Parathyroid adenoma (tissue), 2 donors: ENCODE data around the gene SELENOI.
"Not testable (repeated sequence)": the region's sequence is repeated elsewhere in the genome, so short reads cannot be mapped to it uniquely, and the experiment has no call there.

Experiments used
- H2AFZ ChIP-seq: fragments of 300-600 bp; sonication (generic); one replicate; pipeline ENCODE4 v1.7.0; 2017; ENCODE audit warnings: antibody characterized with exemption, mild to moderate bottlenecking
- H3K27ac ChIP-seq: fragments of 300-600 bp; sonication (generic); one replicate; pipeline ENCODE4 v1.7.0; 2017
- H3K27me3 ChIP-seq: fragments of 300-600 bp; sonication (generic); one replicate; pipeline ENCODE4 v1.7.0; 2017; ENCODE audit warnings: low read length; ENCODE audit not compliant: control insufficient read depth, insufficient read depth
- H3K36me3 ChIP-seq: fragments of 300-600 bp; sonication (generic); one replicate; pipeline ENCODE4 v1.7.0; 2017; ENCODE audit warnings: low read length; ENCODE audit not compliant: control insufficient read depth, insufficient read depth
- H3K4me1 ChIP-seq: fragments of 300-600 bp; sonication (generic); one replicate; pipeline ENCODE4 v1.7.0; 2017; ENCODE audit warnings: control low read depth
- H3K4me2 ChIP-seq: fragments of 300-600 bp; sonication (generic); one replicate; pipeline ENCODE4 v1.7.0; 2017; ENCODE audit warnings: low read length
- H3K4me3 ChIP-seq: fragments of 300-600 bp; sonication (generic); one replicate; pipeline ENCODE4 v1.7.0; 2017; ENCODE audit warnings: low read depth, low read length
- H3K79me2 ChIP-seq: fragments of 300-600 bp; sonication (generic); one replicate; pipeline ENCODE4 v1.7.0; 2017; ENCODE audit warnings: control low read depth
- H3K9ac ChIP-seq: fragments of 300-600 bp; sonication (generic); one replicate; pipeline ENCODE4 v1.7.0; 2017; ENCODE audit warnings: mild to moderate bottlenecking
- H3K9me3 ChIP-seq: fragments of 300-600 bp; sonication (generic); one replicate; pipeline ENCODE4 v1.7.0; 2017; ENCODE audit warnings: low read length; ENCODE audit not compliant: control insufficient read depth
- CTCF ChIP-seq: fragments of 300-600 bp; sonication (generic); IDR thresholded peaks from one replicate; pipeline ENCODE4 v1.7.0; 2017; ENCODE audit warnings: antibody characterized with exemption, mild to moderate bottlenecking
- donor health status: primary hyperparathyroidism.

Gene SELENOI

GRCh38 chr2:26363323-26363722, 17.4 kb downstream of the SELENOI start:
- H2AFZ ChIP-seq = no peak overlapping the region
- no peak overlapping the region for H3K4me3 ChIP-seq
- peaks cover 5% of the 10 kb centered on the region for H3K79me2 ChIP-seq
- H3K4me1 ChIP-seq = peaks cover 42% of the 10 kb centered on the region
- H3K9me3 ChIP-seq = no peaks in the 10 kb centered on the region
- H3K4me2 ChIP-seq = peak overlapping the region; percentile 14
- no peak overlapping the region for H3K27ac ChIP-seq
- H3K36me3 ChIP-seq = no peaks in the 10 kb centered on the region
- H3K9ac ChIP-seq = no peak overlapping the region
- H3K27me3 ChIP-seq = no peaks in the 10 kb centered on the region
- TF ChIP-seq CTCF = no peak

- Histone ChIP-seq H3K27ac (no peak overlapping the region), H3K36me3 (no peaks in the 10 kb centered on the region)
Measured at GRCh38 chr2:26363958-26364357, 18.0 kb downstream of the SELENOI start.

DNA sequence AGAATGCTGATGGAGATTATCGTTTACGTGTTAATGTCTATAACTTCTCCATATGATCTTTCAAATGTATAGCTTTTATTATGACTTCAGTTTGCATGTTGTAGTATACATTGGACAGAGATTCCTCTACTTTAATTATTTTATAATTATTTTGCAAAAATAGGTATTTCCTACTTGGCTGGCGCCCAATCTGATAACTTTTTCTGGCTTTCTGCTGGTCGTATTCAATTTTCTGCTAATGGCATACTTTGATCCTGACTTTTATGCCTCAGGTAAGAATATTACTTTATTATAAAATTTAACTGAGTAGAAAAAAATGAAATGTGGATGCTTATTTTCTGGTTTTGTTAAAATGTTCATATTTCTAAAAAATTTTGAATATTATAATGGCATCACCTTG, 18.7 kb downstream of the SELENOI start:
- peaks cover 5% of the 10 kb centered on the region for H3K79me2 ChIP-seq
- no peak overlapping the region for H3K4me2 ChIP-seq
- no peaks in the 10 kb centered on the region for H3K27me3 ChIP-seq
- no peaks in the 10 kb centered on the region for H3K9me3 ChIP-seq
- no peak overlapping the region for H3K9ac ChIP-seq
- no peak overlapping the region for H2AFZ ChIP-seq
- no peak overlapping the region for H3K4me3 ChIP-seq
- TF ChIP-seq CTCF = no peak
- H3K4me1 ChIP-seq = peaks cover 46% of the 10 kb centered on the region
- no peak overlapping the region for H3K27ac ChIP-seq
- no peaks in the 10 kb centered on the region for H3K36me3 ChIP-seq

More at GRCh38 chr2:26363958-26364357, 18.0 kb downstream of the SELENOI start:
- Histone ChIP-seq H3K9me3 (no peaks in the 10 kb centered on the region), H3K79me2 (peaks cover 5% of the 10 kb centered on the region), H3K27me3 (no peaks in the 10 kb centered on the region), H3K4me3 (no peak overlapping the region), H3K4me1 (peaks cover 42% of the 10 kb centered on the region), H3K4me2 (no peak overlapping the region), H2AFZ (no peak overlapping the region), H3K9ac (no peak overlapping the region)
- no peak for TF ChIP-seq CTCF

DNA sequence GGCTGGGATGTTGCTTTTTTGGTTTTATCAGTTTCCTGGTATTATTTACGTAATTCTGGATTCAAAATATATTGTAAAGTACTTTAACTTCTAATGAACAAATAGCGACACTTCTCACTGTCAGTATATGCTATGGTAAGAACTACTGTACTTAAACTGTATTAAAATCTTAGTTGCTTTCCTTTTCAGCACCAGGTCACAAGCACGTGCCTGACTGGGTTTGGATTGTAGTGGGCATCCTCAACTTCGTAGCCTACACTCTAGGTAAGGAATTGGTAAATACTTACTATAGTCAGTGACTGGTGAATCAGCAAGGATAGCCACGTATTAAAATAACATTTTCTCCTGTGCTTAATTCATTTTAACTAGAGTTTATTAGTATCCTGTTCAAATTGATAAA, 21.0 kb downstream of the SELENOI start:
- Histone ChIP-seq H3K36me3 (no peaks in the 10 kb centered on the region), H2AFZ (no peak overlapping the region), H3K4me2 (no peak overlapping the region), H3K9ac (no peak overlapping the region), H3K4me3 (no peak overlapping the region), H3K27ac (no peak overlapping the region), H3K4me1 (peaks cover 34% of the 10 kb centered on the region), H3K79me2 (peaks cover 5% of the 10 kb centered on the region), H3K27me3 (no peaks in the 10 kb centered on the region), H3K9me3 (no peaks in the 10 kb centered on the region)
- TF ChIP-seq CTCF = no peak

GRCh38 chr2:26369664-26370063, 23.7 kb downstream of the SELENOI start:
- not testable (repeated sequence) for H3K27me3 ChIP-seq, H3K4me2 ChIP-seq, H3K27ac ChIP-seq, H2AFZ ChIP-seq, H3K4me3 ChIP-seq, H3K36me3 ChIP-seq, H3K9me3 ChIP-seq, H3K9ac ChIP-seq, H3K79me2 ChIP-seq
- H3K4me1 ChIP-seq = peaks cover 25% of the 10 kb centered on the region

- peaks cover 20% of the 10 kb centered on the region for H3K4me1 ChIP-seq
- not testable (repeated sequence) for H3K9me3 ChIP-seq, H2AFZ ChIP-seq, H3K27ac ChIP-seq, H3K79me2 ChIP-seq, H3K9ac ChIP-seq, H3K4me3 ChIP-seq, H3K27me3 ChIP-seq, H3K4me2 ChIP-seq, H3K36me3 ChIP-seq
Measured at GRCh38 chr2:26370909-26371308, 25.0 kb downstream of the SELENOI start.
